H9 (cell line): ENCODE results near the gene HAPLN2. TPM values are rescaled to one million over a fixed set of nuclear protein-coding genes. Genes with fewer than 3 reads are reported as not detected.

Experiments used
- DNase-seq: peaks from one replicate; pipeline ENCODE4 v3.0.0-alpha.2; 2017
- H2AFZ ChIP-seq: one replicate; pipeline ENCODE4 v1.6.1; 2013; ENCODE audit warnings: mild to moderate bottlenecking, low read length, control low read depth, moderate library complexity
- H2AK5ac ChIP-seq: 2 replicates; pipeline ENCODE4 v1.6.1; 2013; ENCODE audit warnings: low read length, control low read depth, mixed read lengths; ENCODE audit not compliant: insufficient read length
- H2BK120ac ChIP-seq: one replicate; pipeline ENCODE4 v1.6.1; 2013; ENCODE audit warnings: low read depth, mild to moderate bottlenecking, low read length, control low read depth, inconsistent platforms; ENCODE audit not compliant: poor library complexity, severe bottlenecking
- H2BK12ac ChIP-seq: 2 replicates; pipeline ENCODE4 v1.6.1; 2013; ENCODE audit warnings: low read length, control low read depth, mixed read lengths, low read depth; ENCODE audit not compliant: insufficient read length
- H2BK15ac ChIP-seq: 2 replicates; pipeline ENCODE4 v1.6.1; 2013; ENCODE audit warnings: low read depth, low read length, control low read depth
- H2BK20ac ChIP-seq: one replicate; pipeline ENCODE4 v1.6.1; 2013; ENCODE audit warnings: low read depth, mild to moderate bottlenecking, low read length, control low read depth, inconsistent platforms; ENCODE audit not compliant: poor library complexity, severe bottlenecking
- H2BK5ac ChIP-seq: 2 replicates; pipeline ENCODE4 v1.6.1; 2013; ENCODE audit warnings: low read length, control low read depth, mixed read lengths; ENCODE audit not compliant: insufficient read length
- H3K14ac ChIP-seq: 2 replicates; pipeline ENCODE4 v1.6.1; 2013; ENCODE audit warnings: low read length, control low read depth; ENCODE audit not compliant: insufficient read depth
- H3K18ac ChIP-seq: 2 replicates; pipeline ENCODE4 v1.6.1; 2013; ENCODE audit warnings: low read depth, mild to moderate bottlenecking, mixed read lengths, low read length, control low read depth; ENCODE audit not compliant: insufficient read length
- H3K23ac ChIP-seq: 2 replicates; pipeline ENCODE4 v1.6.1; 2013; ENCODE audit warnings: low read length, control low read depth, mixed read lengths, low read depth; ENCODE audit not compliant: insufficient read length
- H3K23me2 ChIP-seq: 2 replicates; pipeline ENCODE4 v1.6.1; 2013; ENCODE audit warnings: low read depth, mild to moderate bottlenecking, mixed read lengths, low read length, control low read depth; ENCODE audit not compliant: insufficient read length, poor library complexity, severe bottlenecking
- H3K27ac ChIP-seq: 2 replicates; pipeline ENCODE4 v1.5.1; 2013; ENCODE audit warnings: low read length, control low read depth, mixed read lengths, low read depth; ENCODE audit not compliant: insufficient read length
- H3K27me3 ChIP-seq: 2 replicates; pipeline ENCODE4 v1.6.1; 2013; ENCODE audit warnings: low read length, control low read depth, inconsistent platforms; ENCODE audit not compliant: insufficient read depth
- H3K4ac ChIP-seq: 2 replicates; pipeline ENCODE4 v1.6.1; 2013; ENCODE audit warnings: low read depth, mild to moderate bottlenecking, control low read depth, inconsistent platforms, low read length, moderate library complexity
- H3K4me1 ChIP-seq: 2 replicates; pipeline ENCODE4 v1.6.1; 2013; ENCODE audit warnings: low read length, control low read depth, inconsistent platforms; ENCODE audit not compliant: insufficient read depth
- H3K4me2 ChIP-seq: 2 replicates; pipeline ENCODE4 v1.6.1; 2013; ENCODE audit warnings: low read length, control low read depth, mixed read lengths; ENCODE audit not compliant: insufficient read length, insufficient read depth
- H3K56ac ChIP-seq: 2 replicates; pipeline ENCODE4 v1.6.1; 2013; ENCODE audit warnings: low read depth, mild to moderate bottlenecking, mixed read lengths, low read length, control low read depth; ENCODE audit not compliant: insufficient read length
- H3K79me1 ChIP-seq: 2 replicates; pipeline ENCODE4 v1.6.1; 2013; ENCODE audit warnings: low read depth, mild to moderate bottlenecking, moderate library complexity, low read length, control low read depth, inconsistent platforms; ENCODE audit not compliant: insufficient read depth, poor library complexity, severe bottlenecking
- H3K79me2 ChIP-seq: 2 replicates; pipeline ENCODE4 v1.6.1; 2013; ENCODE audit warnings: low read length, control low read depth, inconsistent platforms; ENCODE audit not compliant: insufficient read depth
- H3K9ac ChIP-seq: 2 replicates; pipeline ENCODE4 v1.6.1; 2013; ENCODE audit warnings: low read length, control low read depth, mixed read lengths; ENCODE audit not compliant: insufficient read length; ENCODE audit errors: extremely low read depth
- H3K9me3 ChIP-seq: one replicate; pipeline ENCODE4 v1.6.1; 2013; ENCODE audit warnings: low read depth, low read length, inconsistent platforms; ENCODE audit not compliant: control insufficient read depth
- H3T11ph ChIP-seq: one replicate; pipeline ENCODE4 v1.6.1; 2013; ENCODE audit warnings: mild to moderate bottlenecking, low read length, control low read depth, inconsistent platforms
- H4K20me1 ChIP-seq: one replicate; pipeline ENCODE4 v1.6.1; 2013; ENCODE audit not compliant: control insufficient read depth, insufficient read length, insufficient read depth
- H4K5ac ChIP-seq: 2 replicates; pipeline ENCODE4 v1.6.1; 2013; ENCODE audit warnings: low read depth, mild to moderate bottlenecking, mixed read lengths, low read length, control low read depth; ENCODE audit not compliant: insufficient read length
- H4K8ac ChIP-seq: replicated peaks from 2 replicates; pipeline ENCODE4 v1.6.1; 2013; ENCODE audit warnings: low read length, control low read depth, mixed read lengths, low read depth; ENCODE audit not compliant: insufficient read length
- H4K91ac ChIP-seq: 2 replicates; pipeline ENCODE4 v1.6.1; 2013; ENCODE audit warnings: low read depth, mild to moderate bottlenecking, moderate library complexity, mixed read lengths, low read length, control low read depth; ENCODE audit not compliant: insufficient read length
- H3K27ac Mint-ChIP-seq, 3 experiments: 2 replicates in 2 of 3; 3 replicates in 1 of 3; pipeline ENCODE4 v1.8.0; 2020 to 2021; ENCODE audit warnings: mixed read lengths in 3 of 3, mild to moderate bottlenecking in 1 of 3, moderate library complexity in 1 of 3
- H3K27me3 Mint-ChIP-seq: 2 replicates; pipeline ENCODE4 v1.8.0; 2021; ENCODE audit warnings: low read depth, mild to moderate bottlenecking, moderate library complexity, mixed read lengths
- H3K36me3 Mint-ChIP-seq, 3 experiments: 2 replicates in 2 of 3; 3 replicates in 1 of 3; pipeline ENCODE4 v1.8.0; 2020 to 2021; ENCODE audit warnings: low read depth in 3 of 3, mixed read lengths in 3 of 3; ENCODE audit not compliant: insufficient read depth in 1 of 3
- H3K4me1 Mint-ChIP-seq, 2 experiments: 2 replicates each; pipeline ENCODE4 v1.8.0; 2020; ENCODE audit warnings: mixed read lengths in 2 of 2
- H3K4me3 Mint-ChIP-seq, 2 experiments: 2 replicates in 1 of 2; 3 replicates in 1 of 2; pipeline ENCODE4 v1.8.0; 2020 to 2021; ENCODE audit warnings: mild to moderate bottlenecking in 2 of 2, mixed read lengths in 2 of 2, moderate library complexity in 1 of 2
- H3K9me3 Mint-ChIP-seq, 2 experiments: 2 replicates in 1 of 2; 3 replicates in 1 of 2; pipeline ENCODE4 v1.8.0; 2020; ENCODE audit warnings: mild to moderate bottlenecking in 2 of 2, mixed read lengths in 2 of 2, moderate library complexity in 1 of 2
- CTCF ChIP-seq: fragments of 200-600 bp; sonication (generic); conservative IDR thresholded peaks from 3 replicates; pipeline ENCODE4 v1.8.0; 2021; ENCODE audit warnings: antibody characterized with exemption, mild to moderate bottlenecking
- WGBS: extraction: QIAGEN DNeasy Blood & Tissue Kit; methylation state at CpG from one replicate; pipeline ENCODE4 v1.1.7; 2013; ENCODE audit warnings: missing lambda C conversion rate, low lambda C conversion rate, mixed read lengths; ENCODE audit not compliant: insufficient read length; ENCODE audit errors: extremely low coverage; 5-methylcytosine and 5-hydroxymethylcytosine counted together
- total RNA-seq: library from RNA; stranded (reverse); gene quantifications from 2 replicates; pipeline ENCODE4 v1.2.1, GENCODE V29; 2021

The HAPLN2 gene
- total RNA-seq, 1 experiment from 2014 or later: 0.46 TPM

- H2AFZ ChIP-seq: no peak overlapping the region
- no peak overlapping the region for H3K23ac ChIP-seq
- peak overlapping the region; percentile 85 for H3K4me2 ChIP-seq
- Mint-ChIP-seq H3K27me3 (peaks cover 68% of the 10 kb centered on the region), H3K36me3 (no peaks in the 10 kb centered on the region), H3K4me3 (peak overlapping the region; percentile 54 to 74; a peak in 3 of 5 replicates), H3K27ac (no peak overlapping the region; a peak in 1 of 7 replicates), H3K4me1 (peaks cover 64 to 65% of the 10 kb centered on the region in 2 experiments), H3K9me3 (no peaks in the 10 kb centered on the region)
- no peaks in the 10 kb centered on the region; the same call in 1 of the 2 replicates for H3K27me3 ChIP-seq
- no peak overlapping the region for H3K4ac ChIP-seq
- H2BK20ac ChIP-seq: no peak overlapping the region
- H4K8ac ChIP-seq: no peak overlapping the region
- no peak overlapping the region for H4K5ac ChIP-seq
- no peak overlapping the region for H2BK15ac ChIP-seq
- H3K14ac ChIP-seq: no peak overlapping the region
- DNase-seq: no peak
- H3K23me2 ChIP-seq: peaks cover 10% of the 10 kb centered on the region
- H3K18ac ChIP-seq: no peak overlapping the region
- no peak overlapping the region for H4K91ac ChIP-seq
- no peak overlapping the region for H2BK5ac ChIP-seq
- no peaks in the 10 kb centered on the region for H3K79me1 ChIP-seq
- no peak overlapping the region for H3K56ac ChIP-seq
- no peak overlapping the region for H3K27ac ChIP-seq
- H3K4me1 ChIP-seq: peaks cover 6% of the 10 kb centered on the region; the same call in 1 of the 2 replicates
- no CpG with 5 or more reads among the region's 15 CpGs for WGBS
- no peaks in the 10 kb centered on the region for H4K20me1 ChIP-seq
- no peak overlapping the region for H3K9ac ChIP-seq
- no peaks in the 10 kb centered on the region for H3K9me3 ChIP-seq
- TF ChIP-seq CTCF: 0 out of 3 replicates have a peak, but pooled peaks have one; percentile 3
- H2BK120ac ChIP-seq: no peak overlapping the region
- H3K79me2 ChIP-seq: no peaks in the 10 kb centered on the region
- no peak overlapping the region for H2BK12ac ChIP-seq
- no peak overlapping the region for H3T11ph ChIP-seq
- peak overlapping the region; percentile 54 for H2AK5ac ChIP-seq
These were observed 38.6 kb downstream of the HAPLN2 start for GRCh38 chr1:156657741-156658319.
